Stimulated activated CD4-positive, alpha-beta T cell treated with anti-CD3 and anti-CD28 coated beads, Interleukin-12 subunit alpha, Interleukin-12 subunit beta, amount 100 ng/mL, for 48 hours (primary cell): Measurements from ENCODE around the gene CSNK1A1.
"Not testable (repeated sequence)": the region's sequence is repeated elsewhere in the genome, so short reads cannot be mapped to it uniquely, and the experiment has no call there.

ENCODE experiments used
- DNase-seq, 3 donors: peaks; one replicate each; pipeline ENCODE4 v3.0.0-alpha.2; 2020; ENCODE audit warnings: low read depth in 2 of 3, low spot score in 1 of 3

CSNK1A1 gene

DNA sequence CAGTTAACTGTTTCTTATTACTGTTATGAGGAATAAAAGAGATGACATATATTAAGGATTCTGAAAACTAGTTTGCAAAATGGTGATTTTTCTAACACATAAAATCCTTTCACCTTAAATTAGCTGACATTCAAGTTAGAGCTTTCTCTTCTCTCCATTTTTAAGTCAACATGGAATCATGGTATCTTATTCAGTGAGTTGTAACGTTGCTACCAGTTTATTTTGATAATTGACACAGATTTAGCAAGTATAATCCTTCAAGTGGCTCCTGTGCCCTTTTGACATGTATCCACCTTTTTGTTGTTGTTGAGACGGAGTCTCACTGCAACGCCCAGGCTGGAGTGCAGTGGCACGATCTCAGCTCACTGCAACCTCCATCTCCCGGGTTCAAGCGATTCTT lies 58.5 kb downstream of the CSNK1A1 start:
- no peak for DNase-seq

- DNase-seq, result no peak
These were observed 60.4 kb downstream of the CSNK1A1 start for GRCh38 chr5:149490599-149491485.

DNA sequence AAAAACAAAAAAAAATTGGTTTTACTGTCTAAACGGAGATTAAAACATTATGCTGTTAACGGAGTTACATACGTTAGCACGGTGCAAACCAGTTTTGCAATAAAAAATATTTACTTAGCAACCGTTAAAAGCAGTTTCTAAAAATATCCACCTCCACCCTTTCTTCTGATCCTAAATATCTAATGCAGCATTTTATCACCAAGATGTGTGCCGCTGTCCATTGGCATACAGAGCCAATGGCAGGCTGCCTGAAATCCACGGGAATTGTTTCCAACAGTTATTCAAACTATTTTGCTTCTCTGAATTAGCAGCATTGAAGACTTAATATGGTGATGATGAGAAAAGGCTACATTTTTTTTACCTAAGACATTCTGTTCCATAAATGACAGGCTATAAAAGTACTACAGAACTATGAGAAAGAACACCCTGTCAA lies 61.6 kb downstream of the CSNK1A1 start:
- DNase-seq, result no peak

DNA sequence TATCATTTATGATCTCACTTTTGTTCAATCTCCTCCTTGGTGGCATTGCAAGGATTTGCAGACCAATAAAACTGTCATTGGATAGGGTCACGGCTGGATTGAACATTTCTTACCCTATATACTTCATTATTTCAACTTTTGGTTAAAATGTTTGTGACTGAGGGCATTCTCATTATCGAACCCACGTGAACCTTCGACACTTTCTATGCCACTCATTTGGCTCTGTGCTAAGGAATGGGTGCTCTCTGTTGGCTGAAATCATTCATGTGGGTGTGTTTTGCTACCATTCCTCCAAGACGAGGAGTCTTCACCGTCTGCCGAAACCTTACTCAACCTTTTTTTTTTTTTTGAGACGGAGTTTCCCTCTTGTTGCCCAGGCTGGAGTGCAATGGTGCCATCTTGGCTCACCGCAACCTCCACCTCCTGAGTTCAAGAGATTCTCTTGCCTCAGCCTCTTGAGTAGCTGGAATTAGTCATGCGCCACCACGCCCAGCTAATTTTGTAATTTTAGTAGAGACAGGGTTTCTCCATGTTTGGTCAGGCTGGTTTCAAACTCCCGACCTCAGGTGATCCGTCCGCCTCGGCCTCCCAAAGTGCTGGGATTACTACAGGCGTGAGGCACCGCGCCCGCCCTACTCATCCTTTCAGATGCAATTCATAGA lies 62.5 kb downstream of the CSNK1A1 start:
- no peak for DNase-seq

DNA sequence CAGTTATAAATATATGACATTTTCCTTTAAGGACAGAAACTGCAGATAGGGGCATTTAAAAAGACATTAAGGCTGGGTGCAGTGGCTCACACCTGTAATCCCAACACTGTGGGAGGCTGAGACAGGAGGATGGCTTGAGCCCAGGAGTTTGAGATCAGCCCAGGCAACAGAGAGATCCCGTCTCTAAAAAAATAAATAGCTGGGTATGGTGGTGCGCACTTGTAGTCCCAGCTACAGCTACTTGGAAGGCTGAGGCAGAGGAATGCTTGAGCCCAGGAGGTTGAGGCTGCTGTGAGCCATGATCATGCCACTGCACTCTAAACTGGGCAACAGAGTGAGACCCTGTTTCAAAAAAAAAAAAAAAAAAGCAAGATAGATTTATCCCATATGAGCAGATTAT lies 63.6 kb downstream of the CSNK1A1 start:
- DNase-seq, result no peak

GRCh38 chr5:149486726-149487635 lies 64.3 kb downstream of the CSNK1A1 start:
- DNase-seq, result no peak

GRCh38 chr5:149485655-149486615 lies 65.3 kb downstream of the CSNK1A1 start:
- no peak for DNase-seq

- no peak for DNase-seq
These were observed 69.8 kb downstream of the CSNK1A1 start for GRCh38 chr5:149481485-149481884.

GRCh38 chr5:149478761-149479160 lies 72.5 kb downstream of the CSNK1A1 start:
- no peak for DNase-seq

GRCh38 chr5:149475777-149476176 lies 75.5 kb downstream of the CSNK1A1 start:
- DNase-seq, result no peak

- DNase-seq, result no peak
These were observed 77.0 kb downstream of the CSNK1A1 start for GRCh38 chr5:149474198-149474597.

- DNase-seq, result no peak
These were observed 77.8 kb downstream of the CSNK1A1 start for GRCh38 chr5:149473441-149473840.

DNA sequence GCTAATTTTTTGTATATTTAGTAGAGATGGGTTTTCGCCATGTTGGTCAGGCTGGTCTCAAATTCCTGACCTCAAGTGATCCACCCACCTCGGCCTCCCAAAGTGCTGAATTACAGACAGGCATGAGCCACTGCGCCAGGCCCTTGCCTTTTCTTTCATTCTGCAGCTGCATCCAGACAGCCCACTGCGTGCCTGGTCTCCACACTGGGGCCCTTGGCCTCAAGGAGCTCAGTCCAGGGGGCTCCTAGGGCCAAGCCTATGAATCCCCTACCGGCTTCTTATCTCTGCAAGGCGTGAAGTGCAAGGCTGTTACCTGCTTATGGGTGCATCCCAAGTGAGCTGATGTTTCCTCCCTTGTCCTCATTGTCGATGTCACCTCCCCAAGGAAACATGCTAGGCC lies 78.8 kb downstream of the CSNK1A1 start:
- DNase-seq, result no peak

GRCh38 chr5:149471406-149472183 lies 79.6 kb downstream of the CSNK1A1 start:
- no peak for DNase-seq

GRCh38 chr5:149470942-149471341 lies 80.3 kb downstream of the CSNK1A1 start:
- DNase-seq, result no peak

DNA sequence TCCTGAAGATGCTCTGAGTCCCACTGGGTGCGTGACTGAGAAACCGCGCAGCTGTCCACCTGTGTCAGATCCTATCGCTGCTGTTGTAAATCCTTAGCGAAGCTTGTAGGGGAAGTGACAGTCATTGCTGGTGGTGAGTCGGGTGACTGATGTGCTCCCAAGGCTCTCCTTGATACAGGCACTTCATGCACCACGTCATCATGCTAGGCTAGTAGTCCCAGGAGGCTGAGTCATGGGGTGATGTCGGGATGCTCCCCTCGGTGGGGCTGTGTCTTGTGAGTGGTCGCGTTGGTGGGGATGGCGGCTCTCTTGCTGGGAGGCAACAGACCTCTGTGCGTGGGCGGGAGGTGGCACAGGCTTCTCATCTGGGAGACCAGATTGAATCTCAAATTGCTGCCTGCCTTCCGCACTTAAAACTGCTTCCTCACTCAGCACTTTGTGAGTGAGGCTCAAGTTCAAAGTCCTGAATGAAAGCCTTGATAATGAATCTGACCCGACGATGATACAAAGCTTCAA lies 84.7 kb downstream of the CSNK1A1 start:
- no peak for DNase-seq

DNA sequence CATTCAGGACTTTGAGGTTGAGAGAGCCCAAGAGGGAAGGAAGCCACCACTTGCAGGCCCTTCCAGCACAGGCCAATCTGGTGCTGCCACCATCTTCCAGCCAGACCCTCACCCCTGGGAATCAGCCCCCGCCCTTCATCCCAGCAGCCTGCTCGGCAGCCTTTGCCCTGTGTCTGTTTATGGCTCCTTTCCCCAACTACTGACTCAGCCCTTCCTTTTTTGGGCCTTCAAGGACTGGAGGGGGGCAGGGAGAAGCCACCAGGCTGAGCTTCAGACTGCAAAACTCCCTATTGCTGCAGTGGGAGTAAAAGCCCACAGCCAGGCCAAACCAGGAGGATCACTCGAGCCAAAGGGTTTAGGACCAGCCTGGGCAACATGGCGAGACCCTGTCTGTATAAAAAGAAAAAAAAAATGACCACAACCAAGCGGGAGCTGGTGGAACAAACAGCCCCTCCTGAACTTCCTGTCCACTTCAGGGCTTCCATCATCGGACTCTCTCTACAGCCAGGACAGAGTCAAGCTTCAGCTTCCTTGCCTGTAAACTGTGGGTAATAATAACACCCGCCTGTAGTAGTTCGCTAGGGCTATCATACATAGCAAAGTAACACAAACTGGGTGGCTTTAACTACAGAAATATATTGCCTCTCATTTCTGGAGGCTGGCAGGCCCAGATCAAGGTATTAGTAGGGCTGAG lies 86.3 kb downstream of the CSNK1A1 start:
- no peak for DNase-seq

GRCh38 chr5:149461907-149462306 lies 89.3 kb downstream of the CSNK1A1 start:
- not testable (repeated sequence) for DNase-seq

DNA sequence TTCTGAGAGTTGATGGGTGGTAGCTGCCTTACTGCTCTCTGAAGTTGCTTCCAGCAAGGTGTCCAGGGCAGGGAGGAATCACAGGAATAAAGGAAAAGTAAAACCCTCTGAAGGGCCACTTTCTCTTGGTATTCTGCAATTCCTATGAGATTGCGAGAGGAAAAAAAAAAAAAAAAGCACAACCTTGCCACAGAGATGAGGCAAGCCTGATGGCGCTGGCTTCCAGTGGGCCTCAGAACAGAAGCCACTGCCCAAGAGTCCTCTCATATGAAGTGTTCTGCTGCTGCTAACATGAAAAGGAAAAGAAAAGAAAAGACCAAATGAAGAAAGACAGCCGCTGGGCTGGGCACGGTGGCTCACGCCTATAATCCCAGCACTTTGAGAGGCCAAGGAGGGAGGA lies 91.3 kb downstream of the CSNK1A1 start:
- DNase-seq, result no peak
